ENCODE measurements around the gene TMEM255A. TPM values are rescaled to one million over a fixed set of nuclear protein-coding genes. Genes with fewer than 3 reads are reported as not detected.

The TMEM255A gene
- total RNA-seq, 1 donor = under 0.01 TPM

DNA sequence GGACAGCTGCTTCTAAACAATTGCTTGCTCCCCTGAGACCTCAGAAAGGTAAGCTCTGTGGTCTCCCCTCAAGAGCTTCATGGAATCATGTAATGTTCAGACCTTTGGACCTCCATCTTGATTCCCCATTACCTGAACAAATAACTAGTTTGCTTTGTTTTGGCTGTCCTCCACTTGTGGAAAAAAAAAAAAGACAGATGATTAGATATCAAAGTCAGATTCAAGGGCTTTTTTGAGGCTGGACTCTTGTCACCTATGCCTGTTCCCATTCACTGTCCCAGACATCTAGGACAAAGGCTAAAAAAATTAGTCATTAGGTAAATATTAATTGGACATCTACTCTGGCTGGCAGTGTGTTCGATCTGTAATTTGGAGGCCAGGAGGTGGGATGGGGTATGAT, 13.3 kb downstream of the TMEM255A start:
- no peak for DNase-seq (ENCODE audit: low read depth)
- TF ChIP-seq, protein P1, sequence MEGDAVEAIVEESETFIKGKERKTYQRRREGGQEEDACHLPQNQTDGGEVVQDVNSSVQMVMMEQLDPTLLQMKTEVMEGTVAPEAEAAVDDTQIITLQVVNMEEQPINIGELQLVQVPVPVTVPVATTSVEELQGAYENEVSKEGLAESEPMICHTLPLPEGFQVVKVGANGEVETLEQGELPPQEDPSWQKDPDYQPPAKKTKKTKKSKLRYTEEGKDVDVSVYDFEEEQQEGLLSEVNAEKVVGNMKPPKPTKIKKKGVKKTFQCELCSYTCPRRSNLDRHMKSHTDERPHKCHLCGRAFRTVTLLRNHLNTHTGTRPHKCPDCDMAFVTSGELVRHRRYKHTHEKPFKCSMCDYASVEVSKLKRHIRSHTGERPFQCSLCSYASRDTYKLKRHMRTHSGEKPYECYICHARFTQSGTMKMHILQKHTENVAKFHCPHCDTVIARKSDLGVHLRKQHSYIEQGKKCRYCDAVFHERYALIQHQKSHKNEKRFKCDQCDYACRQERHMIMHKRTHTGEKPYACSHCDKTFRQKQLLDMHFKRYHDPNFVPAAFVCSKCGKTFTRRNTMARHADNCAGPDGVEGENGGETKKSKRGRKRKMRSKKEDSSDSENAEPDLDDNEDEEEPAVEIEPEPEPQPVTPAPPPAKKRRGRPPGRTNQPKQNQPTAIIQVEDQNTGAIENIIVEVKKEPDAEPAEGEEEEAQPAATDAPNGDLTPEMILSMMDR (IDR thresholded peaks at IDR 0.05; ENCODE audit: insufficient read depth, low read depth, low read length) = no peak
- no peak overlapping the region for H3K4me3 ChIP-seq (ENCODE audit: low read depth, low read length)

GRCh38 chrX:120294651-120295050, 16.6 kb downstream of the TMEM255A start:
- TF ChIP-seq, protein P1 (IDR thresholded peaks at IDR 0.05; ENCODE audit: insufficient read depth, low read depth, low read length) = no peak
- no peak overlapping the region for H3K4me3 ChIP-seq (ENCODE audit: low read depth, low read length)
- no peak for DNase-seq (ENCODE audit: low read depth)

DNA sequence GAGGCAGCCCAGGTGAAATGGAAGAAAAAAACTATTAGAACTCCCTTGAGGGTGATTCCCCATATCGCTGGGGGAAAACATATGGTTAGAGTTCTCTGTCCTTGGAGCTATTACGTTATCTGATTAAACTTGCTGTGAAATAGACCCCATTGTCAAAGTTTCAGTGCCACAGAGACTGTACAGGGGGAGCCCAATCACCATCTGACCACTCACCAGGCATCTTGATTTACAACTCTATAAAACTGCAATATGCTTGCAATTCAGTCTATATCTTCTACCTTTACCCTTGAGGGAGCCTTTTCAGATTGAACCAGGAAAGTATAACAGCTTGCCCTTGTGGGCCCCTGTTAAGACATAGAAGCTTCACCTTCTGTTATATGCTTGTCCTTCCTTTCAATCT, 18.2 kb downstream of the TMEM255A start:
- TF ChIP-seq, protein P1 (IDR thresholded peaks at IDR 0.05; ENCODE audit: insufficient read depth, low read depth, low read length) = no peak
- no peak overlapping the region for H3K4me3 ChIP-seq (ENCODE audit: low read depth, low read length)
- DNase-seq (ENCODE audit: low read depth) = no peak

GRCh38 chrX:120291211-120291610, 20.1 kb downstream of the TMEM255A start:
- DNase-seq (ENCODE audit: low read depth) = no peak
- no peak overlapping the region for H3K4me3 ChIP-seq (ENCODE audit: low read depth, low read length)
- TF ChIP-seq, protein P1 (IDR thresholded peaks at IDR 0.05; ENCODE audit: insufficient read depth, low read depth, low read length) = no peak

DNA sequence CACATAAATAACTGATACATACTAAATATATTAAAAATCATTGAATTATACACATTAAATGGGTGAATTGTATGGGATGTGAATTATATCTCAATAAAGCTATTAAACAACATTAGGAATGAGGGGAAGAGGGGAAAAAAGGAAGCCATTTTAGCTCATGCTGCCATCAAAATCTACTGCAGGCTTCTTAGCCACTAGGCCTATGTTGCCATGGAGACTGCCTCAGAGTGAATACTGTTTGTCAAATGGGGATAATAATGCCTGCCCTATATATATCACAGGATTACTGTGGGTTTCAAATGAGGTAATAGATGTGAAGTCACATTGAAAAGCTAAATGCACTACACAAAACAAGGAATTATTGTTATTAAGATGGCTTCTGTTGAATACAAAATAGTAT, 21.2 kb downstream of the TMEM255A start:
- no peak for DNase-seq (ENCODE audit: low read depth)
- no peak overlapping the region for H3K4me3 ChIP-seq (ENCODE audit: low read depth, low read length)
- TF ChIP-seq, protein P1 (IDR thresholded peaks at IDR 0.05; ENCODE audit: insufficient read depth, low read depth, low read length) = no peak

DNA sequence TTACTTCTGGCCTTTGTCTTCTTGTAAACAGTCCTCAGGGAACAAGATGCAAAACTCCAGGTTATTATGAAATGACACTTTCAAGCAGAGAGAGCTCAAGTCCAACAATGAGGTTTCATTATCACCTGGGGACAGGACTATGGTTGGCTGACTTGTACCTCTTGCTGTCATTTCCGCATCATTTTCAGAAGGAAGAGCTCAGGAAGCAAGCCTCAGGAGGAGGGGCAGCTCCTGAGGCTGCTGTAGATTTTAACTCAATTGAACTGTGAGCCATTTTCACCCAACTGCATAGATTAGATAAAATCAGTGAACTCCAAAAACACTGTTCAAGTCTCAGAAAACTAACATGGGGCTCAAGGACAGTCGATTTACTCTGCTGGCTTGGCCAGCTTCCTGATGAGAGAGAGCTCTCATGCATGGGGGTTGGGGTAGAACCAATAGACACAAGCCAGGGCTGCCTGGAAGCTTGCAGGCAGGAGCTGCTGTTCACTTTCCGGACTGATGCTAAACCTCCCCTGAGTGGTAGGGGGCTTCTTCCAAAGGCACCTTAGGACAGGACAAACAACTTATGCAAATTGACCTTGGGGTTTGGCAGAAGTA, 23.6 kb downstream of the TMEM255A start:
- no peak for DNase-seq (ENCODE audit: low read depth)
- TF ChIP-seq, protein P1 (IDR thresholded peaks at IDR 0.05; ENCODE audit: insufficient read depth, low read depth, low read length) = no peak
- H3K4me3 ChIP-seq (ENCODE audit: low read depth, low read length) = no peak overlapping the region
